K562 (cell line): Measurements from ENCODE around the gene SLC5A7. TPM values are rescaled to one million over a fixed set of nuclear protein-coding genes. Genes with fewer than 3 reads are reported as not detected.

ENCODE experiments used
- ATAC-seq: fragments of 200-7000 bp; cut with Tn5 transposase; 3 replicates; pipeline ENCODE4 v1.9.1; 2020; ENCODE audit warnings: moderate library complexity
- BruUV-seq: library from RNA; stranded (reverse); fragments of 400-500 nt; replicated peaks from 2 replicates; lab custom pipeline; 2021; lab: Mats Ljungman, UMichigan
- CTCF ChIA-PET: fragments of 300-600 bp; formaldehyde crosslinking; extraction: SDS; loops from one replicate; lab custom pipeline; 2021; ENCODE audit warnings: low intra/inter-chr PET ratio; lab: Yijun Ruan, JAX
- POLR2A ChIA-PET: fragments of 300-600, 350-650 bp; sonication (Branson Sonifier 250); formaldehyde crosslinking; extraction: SDS; loops from one replicate; lab custom pipeline; 2021; ENCODE audit warnings: antibody characterized with exemption, inconsistent platforms; lab: Yijun Ruan, JAX
- DNase-seq, 4 experiments: peaks; one replicate each; pipeline versions ENCODE4 v3.0.0 to v3.0.0-alpha.2; 2011 to 2018; ENCODE audit warnings: low spot score in 3 of 4, mixed read lengths in 3 of 4; ENCODE audit errors: extremely low read depth in 1 of 4
- FAIRE-seq: peaks from 2 replicates; lab custom pipeline; 2011; peaks lifted over from hg19 to GRCh38; lab: Jason Lieb, UNC
- H2AFZ ChIP-seq: 2 replicates; pipeline ENCODE4 v1.6.0; 2011; ENCODE audit warnings: low read depth, low read length, control low read depth, inconsistent platforms
- H3K27ac ChIP-seq: fragments of 200-600 bp; 3 replicates; pipeline ENCODE4 v1.8.0; 2011; ENCODE audit warnings: low read depth, mild to moderate bottlenecking, control low read depth, inconsistent platforms, low read length, moderate library complexity, mixed read lengths; ENCODE audit errors: extremely low read depth
- H3K27me3 ChIP-seq, 2 experiments: fragments of 300-600 bp in 1 of 2; 2 replicates in 1 of 2; 3 replicates in 1 of 2; pipeline versions ENCODE4 v1.6.0 to v1.8.0; 2011; ENCODE audit warnings: inconsistent platforms in 2 of 2, low read length in 2 of 2, mild to moderate bottlenecking in 1 of 2, mixed read lengths in 1 of 2, moderate library complexity in 1 of 2; ENCODE audit not compliant: control insufficient read depth in 2 of 2, insufficient read depth in 2 of 2
- H3K36me3 ChIP-seq: fragments of 300-600 bp; 3 replicates; pipeline ENCODE4 v1.8.0; 2011; ENCODE audit warnings: mild to moderate bottlenecking, low read length, inconsistent platforms; ENCODE audit not compliant: control insufficient read depth, insufficient read depth
- H3K4me1 ChIP-seq, 2 experiments: fragments of 200-600 bp in 1 of 2; replicated peaks in 1 of 2; 2 replicates in 1 of 2; 3 replicates in 1 of 2; pipeline versions ENCODE4 v1.5.1 to v1.8.0; 2011; ENCODE audit warnings: inconsistent platforms in 2 of 2, low read length in 2 of 2, mild to moderate bottlenecking in 1 of 2, mixed read lengths in 1 of 2, moderate library complexity in 1 of 2; ENCODE audit not compliant: control insufficient read depth in 2 of 2, insufficient read depth in 2 of 2
- H3K4me2 ChIP-seq: 2 replicates; pipeline ENCODE4 v1.6.1; 2011; ENCODE audit warnings: low read length, control low read depth, inconsistent platforms, mixed read lengths; ENCODE audit not compliant: insufficient read depth
- H3K4me3 ChIP-seq: fragments of 200-600 bp; sonication (generic), shearing (Covaris generic); 2 replicates; pipeline ENCODE4 v1.5.1; 2016; ENCODE audit warnings: control low read depth, inconsistent platforms
- H3K79me2 ChIP-seq: fragments of 200-600 bp; 3 replicates; pipeline ENCODE4 v1.8.0; 2011; ENCODE audit warnings: low read length, inconsistent platforms; ENCODE audit not compliant: control insufficient read depth, insufficient read depth
- H3K9ac ChIP-seq, 2 experiments: 2 replicates each; pipeline versions ENCODE4 v1.6.0 to v1.6.1; 2011; ENCODE audit warnings: low read depth in 2 of 2, low read length in 2 of 2, control low read depth in 1 of 2, inconsistent platforms in 1 of 2, mild to moderate bottlenecking in 1 of 2, mixed read lengths in 1 of 2; ENCODE audit not compliant: insufficient read depth in 1 of 2
- H3K9me1 ChIP-seq: one replicate; pipeline ENCODE4 v1.6.0; 2011; ENCODE audit warnings: inconsistent platforms, mild to moderate bottlenecking, low read length, moderate library complexity; ENCODE audit not compliant: control insufficient read depth, insufficient read depth
- H3K9me3 ChIP-seq: replicated peaks from 2 replicates; pipeline ENCODE4 v1.5.1; 2011; ENCODE audit warnings: low read depth, low read length, inconsistent platforms; ENCODE audit not compliant: control insufficient read depth, insufficient read depth
- H4K20me1 ChIP-seq: replicated peaks from 2 replicates; pipeline ENCODE4 v1.6.1; 2011; ENCODE audit warnings: low read length, inconsistent platforms, mixed read lengths; ENCODE audit not compliant: control insufficient read depth, insufficient read depth
- BRD9 ChIP-seq: fragments of 450-650 bp; IDR thresholded peaks from 2 replicates; pipeline ENCODE4 v1.6.1; 2018; ENCODE audit warnings: low read depth; ENCODE audit not compliant: partially characterized antibody
- CBFA2T3 ChIP-seq: fragments of 450-650 bp; IDR thresholded peaks from 2 replicates; pipeline ENCODE4 v1.6.1; 2017
- HDAC8 ChIP-seq: fragments of 450-650 bp; IDR thresholded peaks from 2 replicates; pipeline ENCODE4 v1.6.1; 2016; ENCODE audit warnings: mild to moderate bottlenecking, missing genetic modification characterization, moderate library complexity, missing compliant biosample characterization
- HMG20B ChIP-seq: fragments of 250-450 bp; sonication (Bioruptor Pico); IDR thresholded peaks from 2 replicates; pipeline ENCODE4 v1.5.0; 2021; ENCODE audit warnings: mild to moderate bottlenecking
- MCM3 ChIP-seq: fragments of 450-650 bp; IDR thresholded peaks from 2 replicates; pipeline ENCODE4 v1.6.1; 2016
- NFE2 ChIP-seq: IDR thresholded peaks from 2 replicates; pipeline ENCODE4 v1.6.1; 2014; ENCODE audit warnings: antibody characterized with exemption, low read depth
- RNF2 ChIP-seq: sonication (generic); IDR thresholded peaks from 2 replicates; pipeline ENCODE4 v1.6.1; 2016
- SMAD1 ChIP-seq: fragments of 150-350 bp; IDR thresholded peaks from 2 replicates; pipeline ENCODE4 v1.6.1; 2014; ENCODE audit warnings: low read length, low read depth; ENCODE audit not compliant: partially characterized antibody
- TCF3 ChIP-seq: sonication (generic); formaldehyde crosslinking; IDR thresholded peaks from 2 replicates; pipeline ENCODE4 v1.4.0; 2020; ENCODE audit warnings: mild to moderate bottlenecking, missing genetic modification reagents
- TCF7 ChIP-seq: sonication (generic); IDR thresholded peaks from 2 replicates; pipeline ENCODE4 v1.6.1; 2016; ENCODE audit warnings: antibody characterized with exemption, borderline replicate concordance
- ZC3H11A ChIP-seq: IDR thresholded peaks from 2 replicates; pipeline ENCODE4 v1.6.1; 2012; ENCODE audit warnings: low read depth, low read length, improper control_type of control experiment
- ZNF175 ChIP-seq: fragments of 200-800 bp; sonication (Bioruptor generic); IDR thresholded peaks from 2 replicates; pipeline ENCODE4 v1.6.1; 2016; ENCODE audit warnings: low read depth, mild to moderate bottlenecking, missing genetic modification characterization, missing compliant biosample characterization
- ZSCAN32 ChIP-seq: fragments of 450-650 bp; formaldehyde crosslinking; IDR thresholded peaks from 2 replicates; pipeline ENCODE4 v1.4.0; 2020; ENCODE audit warnings: mild to moderate bottlenecking, moderate library complexity
- ZZZ3 ChIP-seq: fragments of 450-650 bp; IDR thresholded peaks from 2 replicates; pipeline ENCODE4 v1.6.1; 2016; ENCODE audit warnings: antibody characterized with exemption, mild to moderate bottlenecking, moderate library complexity
- WGBS: fragments of 100-300 bp; shearing (Covaris generic); methylation state at CpG from one replicate; pipeline ENCODE4 v1.1.6; 2016; ENCODE audit warnings: low coverage, mixed read lengths; ENCODE audit not compliant: insufficient coverage; ENCODE audit errors: missing lambda C conversion rate; 5-methylcytosine and 5-hydroxymethylcytosine counted together
- in situ Hi-C: fragments of 300-500 bp; cut with MboI; formaldehyde crosslinking; loops from 4 replicates; pipeline ENCODE4 v1.15.0; 2018; ENCODE audit warnings: inconsistent platforms, mixed read lengths
- intact Hi-C: fragments of 100-400 bp; cut with micrococcal nuclease; formaldehyde crosslinking; loops from 2 replicates; pipeline ENCODE4 v1.14.2; 2022
- polyA plus RNA-seq, 8 experiments: library from polyadenylated mRNA; depleted of rRNA in 4 of 8; stranded (reverse) in 5 of 8; unstranded in 3 of 8; fragments of >200 nt; fragmentation: Nextera tagmentation in 2 of 8; fragmentation: Illumina TruSeq in 1 of 8; extraction: Ambion mirVana in 2 of 8; extraction: Trizol in 1 of 8; gene quantifications; 2 replicates each; pipeline versions ENCODE4 v1.2.1 to v1.2.3, GENCODE V29; 2011 to 2014; ENCODE audit warnings: inconsistent platforms in 1 of 8, missing spikeins in 1 of 8
- total RNA-seq, 7 experiments: library from RNA; depleted of rRNA in 6 of 7; stranded (reverse); fragments of >200 nt in 6 of 7; fragmentation: Illumina TruSeq in 2 of 7; extraction: Trizol in 2 of 7; gene quantifications; 2 replicates each; pipeline versions ENCODE4 v1.2.1 to v1.2.3, GENCODE V29; 2011 to 2021; ENCODE audit warnings: low replicate concordance in 1 of 7
- TF ChIP-seq, protein P1 (sequence below): fragments of 450-650 bp; IDR thresholded peaks from 2 replicates; pipeline ENCODE4 v1.6.1; 2017; ENCODE audit warnings: antibody characterized with exemption
- TF ChIP-seq, protein P2 (sequence below): fragments of 250-450 bp; sonication (Bioruptor Pico); IDR thresholded peaks from 2 replicates; pipeline ENCODE4 v1.9.0; 2021; ENCODE audit warnings: mild to moderate bottlenecking
- TF ChIP-seq, protein P3 (sequence below): fragments of 450-650 bp; formaldehyde crosslinking; IDR thresholded peaks from 2 replicates; pipeline ENCODE4 v1.4.0; 2020; ENCODE audit warnings: mild to moderate bottlenecking
- TF ChIP-seq, protein P4 (sequence below): fragments of 450-650 bp; IDR thresholded peaks from 2 replicates; pipeline ENCODE4 v1.6.1; 2016
- TF ChIP-seq, protein P5 (sequence below): sonication (generic); formaldehyde crosslinking; IDR thresholded peaks from 2 replicates; pipeline ENCODE4 v1.8.0; 2022; ENCODE audit warnings: missing genetic modification reagents, mild to moderate bottlenecking, moderate library complexity, borderline replicate concordance
- TF ChIP-seq, protein P6 (sequence below): fragments of 250-450 bp; sonication (Bioruptor Pico); IDR thresholded peaks from 2 replicates; pipeline ENCODE4 v1.8.0; 2021; ENCODE audit warnings: borderline replicate concordance, mild to moderate bottlenecking, moderate library complexity; ENCODE audit not compliant: poor library complexity, severe bottlenecking

SLC5A7 gene
- total and polyA plus RNA-seq, 9 of the 15 experiments (the other 6 are each of a cell fraction or from before 2014, with no cell fraction given): not detected

DNA sequence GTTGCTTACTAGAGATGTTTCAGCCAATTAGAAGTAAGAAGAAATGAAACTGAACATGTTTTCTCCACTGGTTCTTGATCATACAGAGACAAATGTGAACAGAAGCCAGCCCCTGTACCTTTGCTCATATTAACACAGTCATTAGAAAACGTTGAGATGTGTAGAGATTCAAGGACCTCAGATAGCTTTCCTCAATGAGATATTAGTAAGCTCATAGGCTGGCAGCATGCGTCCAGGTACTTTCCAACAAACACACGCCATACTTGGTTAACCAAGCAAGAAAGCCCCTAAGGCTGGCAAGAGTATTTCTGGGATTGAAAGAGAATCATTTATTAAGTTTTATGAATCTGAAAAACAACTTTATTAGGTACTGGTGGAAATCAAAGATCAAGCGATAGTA, 37.5 kb downstream of the SLC5A7 start:
- BruUV-seq: no TSS peak
- ATAC-seq (no peak), FAIRE-seq (no peak), DNase-seq (no peak)
- Histone ChIP-seq H2AFZ (no peak overlapping the region), H3K4me3 (no peak overlapping the region), H4K20me1 (no peaks in the 10 kb centered on the region), H3K79me2 (no peaks in the 10 kb centered on the region), H3K4me1 (no peaks in the 10 kb centered on the region), H3K9ac (no peak overlapping the region), H3K27me3 (no peaks in the 10 kb centered on the region), H3K27ac (no peak overlapping the region), H3K9me1 (no peaks in the 10 kb centered on the region), H3K4me2 (no peak overlapping the region), H3K36me3 (no peaks in the 10 kb centered on the region), H3K9me3 (no peaks in the 10 kb centered on the region)
- intact Hi-C loops (no loop called here), in situ Hi-C loops (no loop called here)
- WGBS: 1% methylated on average over 4 of the region's 4 CpGs
- POLR2A ChIA-PET: no interaction called here
- TF ChIP-seq TCF3 (CRISPR knock-in tag) (no peak), ZSCAN32 (CRISPR knock-in tag) (no peak), MCM3 (no peak), TCF7 (no peak), BRD9 (no peak), SMAD1 (no peak), HMG20B (CRISPR knock-in tag) (no peak), ZZZ3 (no peak), HDAC8 (tag) (no peak), RNF2 (no peak), ZNF175 (CRISPR knock-in tag) (no peak), ZC3H11A (no peak), NFE2 (no peak), CBFA2T3 (no peak)
- TF ChIP-seq, protein P1, sequence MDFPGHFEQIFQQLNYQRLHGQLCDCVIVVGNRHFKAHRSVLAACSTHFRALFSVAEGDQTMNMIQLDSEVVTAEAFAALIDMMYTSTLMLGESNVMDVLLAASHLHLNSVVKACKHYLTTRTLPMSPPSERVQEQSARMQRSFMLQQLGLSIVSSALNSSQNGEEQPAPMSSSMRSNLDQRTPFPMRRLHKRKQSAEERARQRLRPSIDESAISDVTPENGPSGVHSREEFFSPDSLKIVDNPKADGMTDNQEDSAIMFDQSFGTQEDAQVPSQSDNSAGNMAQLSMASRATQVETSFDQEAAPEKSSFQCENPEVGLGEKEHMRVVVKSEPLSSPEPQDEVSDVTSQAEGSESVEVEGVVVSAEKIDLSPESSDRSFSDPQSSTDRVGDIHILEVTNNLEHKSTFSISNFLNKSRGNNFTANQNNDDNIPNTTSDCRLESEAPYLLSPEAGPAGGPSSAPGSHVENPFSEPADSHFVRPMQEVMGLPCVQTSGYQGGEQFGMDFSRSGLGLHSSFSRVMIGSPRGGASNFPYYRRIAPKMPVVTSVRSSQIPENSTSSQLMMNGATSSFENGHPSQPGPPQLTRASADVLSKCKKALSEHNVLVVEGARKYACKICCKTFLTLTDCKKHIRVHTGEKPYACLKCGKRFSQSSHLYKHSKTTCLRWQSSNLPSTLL: no peak
- TF ChIP-seq, protein P2, sequence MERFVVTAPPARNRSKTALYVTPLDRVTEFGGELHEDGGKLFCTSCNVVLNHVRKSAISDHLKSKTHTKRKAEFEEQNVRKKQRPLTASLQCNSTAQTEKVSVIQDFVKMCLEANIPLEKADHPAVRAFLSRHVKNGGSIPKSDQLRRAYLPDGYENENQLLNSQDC: no peak
- TF ChIP-seq, protein P3, sequence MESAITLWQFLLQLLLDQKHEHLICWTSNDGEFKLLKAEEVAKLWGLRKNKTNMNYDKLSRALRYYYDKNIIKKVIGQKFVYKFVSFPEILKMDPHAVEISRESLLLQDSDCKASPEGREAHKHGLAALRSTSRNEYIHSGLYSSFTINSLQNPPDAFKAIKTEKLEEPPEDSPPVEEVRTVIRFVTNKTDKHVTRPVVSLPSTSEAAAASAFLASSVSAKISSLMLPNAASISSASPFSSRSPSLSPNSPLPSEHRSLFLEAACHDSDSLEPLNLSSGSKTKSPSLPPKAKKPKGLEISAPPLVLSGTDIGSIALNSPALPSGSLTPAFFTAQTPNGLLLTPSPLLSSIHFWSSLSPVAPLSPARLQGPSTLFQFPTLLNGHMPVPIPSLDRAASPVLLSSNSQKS (CRISPR knock-in tag): no peak
- TF ChIP-seq, protein P4, sequence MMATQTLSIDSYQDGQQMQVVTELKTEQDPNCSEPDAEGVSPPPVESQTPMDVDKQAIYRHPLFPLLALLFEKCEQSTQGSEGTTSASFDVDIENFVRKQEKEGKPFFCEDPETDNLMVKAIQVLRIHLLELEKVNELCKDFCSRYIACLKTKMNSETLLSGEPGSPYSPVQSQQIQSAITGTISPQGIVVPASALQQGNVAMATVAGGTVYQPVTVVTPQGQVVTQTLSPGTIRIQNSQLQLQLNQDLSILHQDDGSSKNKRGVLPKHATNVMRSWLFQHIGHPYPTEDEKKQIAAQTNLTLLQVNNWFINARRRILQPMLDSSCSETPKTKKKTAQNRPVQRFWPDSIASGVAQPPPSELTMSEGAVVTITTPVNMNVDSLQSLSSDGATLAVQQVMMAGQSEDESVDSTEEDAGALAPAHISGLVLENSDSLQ: no peak
- TF ChIP-seq, protein P5, sequence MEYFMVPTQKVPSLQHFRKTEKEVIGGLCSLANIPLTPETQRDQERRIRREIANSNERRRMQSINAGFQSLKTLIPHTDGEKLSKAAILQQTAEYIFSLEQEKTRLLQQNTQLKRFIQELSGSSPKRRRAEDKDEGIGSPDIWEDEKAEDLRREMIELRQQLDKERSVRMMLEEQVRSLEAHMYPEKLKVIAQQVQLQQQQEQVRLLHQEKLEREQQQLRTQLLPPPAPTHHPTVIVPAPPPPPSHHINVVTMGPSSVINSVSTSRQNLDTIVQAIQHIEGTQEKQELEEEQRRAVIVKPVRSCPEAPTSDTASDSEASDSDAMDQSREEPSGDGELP (CRISPR knock-in tag): no peak
- TF ChIP-seq, protein P6, sequence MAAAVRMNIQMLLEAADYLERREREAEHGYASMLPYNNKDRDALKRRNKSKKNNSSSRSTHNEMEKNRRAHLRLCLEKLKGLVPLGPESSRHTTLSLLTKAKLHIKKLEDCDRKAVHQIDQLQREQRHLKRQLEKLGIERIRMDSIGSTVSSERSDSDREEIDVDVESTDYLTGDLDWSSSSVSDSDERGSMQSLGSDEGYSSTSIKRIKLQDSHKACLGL (CRISPR knock-in tag): no peak
- CTCF ChIA-PET: no interaction called here
